Hepatocyte (in vitro differentiated cells): ENCODE results near the gene TAS2R38.

Source experiments
- CTCF ChIP-seq: fragments of 200-600 bp; sonication (generic); IDR thresholded peaks from 2 replicates; pipeline ENCODE4 v1.5.1; 2016; ENCODE audit warnings: antibody characterized with exemption, mild to moderate bottlenecking; ENCODE audit not compliant: poor library complexity
- EZH2 ChIP-seq: fragments of 200-600 bp; sonication (generic); IDR thresholded peaks from 2 replicates; pipeline ENCODE4 v1.6.1; 2016; ENCODE audit warnings: antibody characterized with exemption, mild to moderate bottlenecking, borderline replicate concordance

- TF ChIP-seq CTCF (no peak), EZH2 (no peak)
Observed at GRCh38 chr7:142000244-142000643, 26.7 kb upstream of the TAS2R38 start.
